ENCODE measurements around the gene ECI1. TPM values are rescaled to one million over a fixed set of nuclear protein-coding genes. Genes with fewer than 3 reads are reported as not detected.

ECI1 gene
- total and polyA plus RNA-seq, 2 of the 13 experiments (the other 11 are each of a cell fraction or from before 2014, with no cell fraction given), result 82.0 to 102 TPM

DNA sequence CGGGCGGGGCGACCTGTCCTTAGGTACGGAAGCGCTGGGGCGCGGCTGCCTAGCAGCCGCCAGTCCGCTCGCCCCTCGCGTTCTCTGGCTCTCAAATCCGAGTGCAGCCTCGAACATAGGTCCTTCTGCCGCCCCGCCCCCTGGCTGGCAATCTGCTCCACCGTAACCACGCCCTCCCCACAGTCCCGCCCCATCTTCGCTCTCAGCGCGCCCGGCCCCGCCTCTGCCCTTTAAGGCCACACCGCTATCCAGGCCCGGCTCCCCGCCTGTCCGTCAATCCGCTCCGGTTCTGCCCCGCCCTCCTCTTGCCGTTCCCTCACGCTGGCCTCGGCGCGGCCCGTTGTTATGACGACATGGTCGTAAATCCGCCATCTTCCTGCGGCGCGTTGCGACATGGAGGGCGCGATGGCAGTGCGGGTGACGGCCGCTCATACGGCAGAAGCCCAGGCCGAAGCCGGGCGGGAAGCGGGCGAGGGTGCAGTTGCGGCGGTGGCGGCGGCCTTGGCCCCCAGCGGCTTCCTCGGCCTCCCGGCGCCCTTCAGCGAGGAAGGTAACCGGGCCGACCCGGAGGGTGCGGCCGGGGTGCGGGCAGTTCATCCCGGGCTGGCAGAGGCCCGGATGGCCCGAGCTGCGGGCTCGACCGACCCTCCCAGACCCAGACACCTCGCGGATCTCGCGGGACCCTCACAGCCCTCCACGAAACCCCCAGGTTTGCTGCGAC lies 28.0 kb downstream of the ECI1 start, which contains the start of gene E4F1 (continued):
- peak; percentile 68 for TF ChIP-seq FOXA3 (CRISPR knock-in tag; IDR thresholded peaks at IDR 0.05)
- no peak; the same call in 1 of the 2 replicates for TF ChIP-seq SOX13 (IDR thresholded peaks at IDR 0.05)
- TF ChIP-seq SOX13 (CRISPR knock-in tag; conservative IDR thresholded peaks at IDR 0.05 in 1 of 2, IDR thresholded peaks at IDR 0.05 in 1 of 2), result 0 out of 4 replicates have a peak, but pooled peaks of 1 of the 2 experiments have one; percentile 23
- peak; percentile 99 for TF ChIP-seq ZFX (CRISPR knock-in tag; IDR thresholded peaks at IDR 0.05; ENCODE audit: low read depth)
- TF ChIP-seq, protein P1, sequence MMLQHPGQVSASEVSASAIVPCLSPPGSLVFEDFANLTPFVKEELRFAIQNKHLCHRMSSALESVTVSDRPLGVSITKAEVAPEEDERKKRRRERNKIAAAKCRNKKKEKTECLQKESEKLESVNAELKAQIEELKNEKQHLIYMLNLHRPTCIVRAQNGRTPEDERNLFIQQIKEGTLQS (CRISPR knock-in tag; IDR thresholded peaks at IDR 0.05), result peak; percentile 32; the same call in 1 of the 2 replicates
- TF ChIP-seq ZNF430 (CRISPR knock-in tag; IDR thresholded peaks at IDR 0.05), result peak; percentile 95
- peak; percentile 78; the same call in 1 of the 2 replicates for TF ChIP-seq MXD4 (CRISPR knock-in tag; IDR thresholded peaks at IDR 0.05)
- TF ChIP-seq XBP1 (CRISPR knock-in tag; IDR thresholded peaks at IDR 0.05), result no peak
- peak; percentile 88 for TF ChIP-seq CHD2 (IDR thresholded peaks at IDR 0.05; ENCODE audit: low read depth, low read length)
- TF ChIP-seq SP2 (CRISPR knock-in tag; IDR thresholded peaks at IDR 0.05), result peak; percentile 23; the same call in 1 of the 2 replicates
- peak; percentile 63; the same call in 1 of the 2 replicates for TF ChIP-seq ZSCAN29 (CRISPR knock-in tag; conservative IDR thresholded peaks at IDR 0.05)
- peak; percentile 55 for TF ChIP-seq FOSL2 (CRISPR knock-in tag; IDR thresholded peaks at IDR 0.05)
- no peak for TF ChIP-seq ZNF3 (CRISPR knock-in tag; IDR thresholded peaks at IDR 0.05)
- TF ChIP-seq, protein P2, sequence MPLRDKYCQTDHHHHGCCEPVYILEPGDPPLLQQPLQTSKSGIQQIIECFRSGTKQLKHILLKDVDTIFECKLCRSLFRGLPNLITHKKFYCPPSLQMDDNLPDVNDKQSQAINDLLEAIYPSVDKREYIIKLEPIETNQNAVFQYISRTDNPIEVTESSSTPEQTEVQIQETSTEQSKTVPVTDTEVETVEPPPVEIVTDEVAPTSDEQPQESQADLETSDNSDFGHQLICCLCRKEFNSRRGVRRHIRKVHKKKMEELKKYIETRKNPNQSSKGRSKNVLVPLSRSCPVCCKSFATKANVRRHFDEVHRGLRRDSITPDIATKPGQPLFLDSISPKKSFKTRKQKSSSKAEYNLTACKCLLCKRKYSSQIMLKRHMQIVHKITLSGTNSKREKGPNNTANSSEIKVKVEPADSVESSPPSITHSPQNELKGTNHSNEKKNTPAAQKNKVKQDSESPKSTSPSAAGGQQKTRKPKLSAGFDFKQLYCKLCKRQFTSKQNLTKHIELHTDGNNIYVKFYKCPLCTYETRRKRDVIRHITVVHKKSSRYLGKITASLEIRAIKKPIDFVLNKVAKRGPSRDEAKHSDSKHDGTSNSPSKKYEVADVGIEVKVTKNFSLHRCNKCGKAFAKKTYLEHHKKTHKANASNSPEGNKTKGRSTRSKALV (CRISPR knock-in tag; IDR thresholded peaks at IDR 0.05), result peak; percentile 67; the same call in 1 of the 2 replicates
- no peak for TF ChIP-seq NFRKB (IDR thresholded peaks at IDR 0.05)
- TF ChIP-seq, protein P3, sequence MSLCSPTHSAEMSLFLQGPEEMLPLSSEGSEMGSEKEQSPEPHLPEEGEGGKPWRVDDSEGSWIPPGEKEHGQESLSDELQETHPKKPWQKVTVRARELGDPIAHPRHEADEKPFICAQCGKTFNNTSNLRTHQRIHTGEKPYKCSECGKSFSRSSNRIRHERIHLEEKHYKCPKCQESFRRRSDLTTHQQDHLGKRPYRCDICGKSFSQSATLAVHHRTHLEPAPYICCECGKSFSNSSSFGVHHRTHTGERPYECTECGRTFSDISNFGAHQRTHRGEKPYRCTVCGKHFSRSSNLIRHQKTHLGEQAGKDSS (CRISPR knock-in tag; IDR thresholded peaks at IDR 0.05; ENCODE audit: borderline replicate concordance, low read depth), result peak; percentile 47; the same call in 1 of the 2 replicates
- 0 out of 2 replicates have a peak, but pooled peaks have one; percentile 71 for TF ChIP-seq ZBTB3 (CRISPR knock-in tag; IDR thresholded peaks at IDR 0.05; ENCODE audit: borderline replicate concordance, low read depth)
- no peak for TF ChIP-seq JUNB (CRISPR knock-in tag; IDR thresholded peaks at IDR 0.05; ENCODE audit: borderline replicate concordance)
- no peak for TF ChIP-seq HOXA7 (CRISPR knock-in tag; IDR thresholded peaks at IDR 0.05)
- TF ChIP-seq FOXO1 (CRISPR knock-in tag; IDR thresholded peaks at IDR 0.05), result peak; percentile 72
- TF ChIP-seq ZNF746 (CRISPR knock-in tag; IDR thresholded peaks at IDR 0.05), result peak; percentile 61; the same call in 1 of the 2 replicates
- TF ChIP-seq, protein P4, sequence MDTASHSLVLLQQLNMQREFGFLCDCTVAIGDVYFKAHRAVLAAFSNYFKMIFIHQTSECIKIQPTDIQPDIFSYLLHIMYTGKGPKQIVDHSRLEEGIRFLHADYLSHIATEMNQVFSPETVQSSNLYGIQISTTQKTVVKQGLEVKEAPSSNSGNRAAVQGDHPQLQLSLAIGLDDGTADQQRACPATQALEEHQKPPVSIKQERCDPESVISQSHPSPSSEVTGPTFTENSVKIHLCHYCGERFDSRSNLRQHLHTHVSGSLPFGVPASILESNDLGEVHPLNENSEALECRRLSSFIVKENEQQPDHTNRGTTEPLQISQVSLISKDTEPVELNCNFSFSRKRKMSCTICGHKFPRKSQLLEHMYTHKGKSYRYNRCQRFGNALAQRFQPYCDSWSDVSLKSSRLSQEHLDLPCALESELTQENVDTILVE (CRISPR knock-in tag; IDR thresholded peaks at IDR 0.05), result peak; percentile 97
- TF ChIP-seq NFYC (CRISPR knock-in tag; IDR thresholded peaks at IDR 0.05), result peak; percentile 54; the same call in 1 of the 2 replicates
- TF ChIP-seq ZBTB8A (CRISPR knock-in tag; IDR thresholded peaks at IDR 0.05; ENCODE audit: borderline replicate concordance, low read depth), result peak; percentile 22; the same call in 1 of the 2 replicates
- peak; percentile 88 for TF ChIP-seq ATF1 (CRISPR knock-in tag; IDR thresholded peaks at IDR 0.05)
- TF ChIP-seq ZBTB21 (CRISPR knock-in tag; IDR thresholded peaks at IDR 0.05), result peak; percentile 84
- TF ChIP-seq ZSCAN9 (CRISPR knock-in tag; IDR thresholded peaks at IDR 0.05; ENCODE audit: borderline replicate concordance), result no peak
- TF ChIP-seq ZNF776 (CRISPR knock-in tag; IDR thresholded peaks at IDR 0.05), result peak; percentile 88; the same call in 1 of the 2 replicates

All from HepG2 (cell line).